ENCODE results near the gene TMEM181. TPM values are rescaled to one million over a fixed set of nuclear protein-coding genes. Genes with fewer than 3 reads are reported as not detected.
"Not testable (repeated sequence)": the region's sequence is repeated elsewhere in the genome, so short reads cannot be mapped to it uniquely, and the experiment has no call there.

The TMEM181 gene
- total and polyA plus RNA-seq, 8 donors, result 14.1 to 32.8 (median 23.1) TPM

- no peak for ATAC-seq
- DNase-seq, result no peak
- H3K4me3 ChIP-seq, result no peak overlapping the region
- WGBS, 2 donors, result 91 to 92% methylated on average over 15 of the region's 15 CpGs
- no peaks in the 10 kb centered on the region for H3K4me1 ChIP-seq
- no peaks in the 10 kb centered on the region for H3K9me3 ChIP-seq
- FAIRE-seq, result no peak
- no peaks in the 10 kb centered on the region for H3K36me3 ChIP-seq
- no peak overlapping the region for H3K27ac ChIP-seq
- no peak for TF ChIP-seq CTCF (IDR thresholded peaks at IDR 0.05)
- no peaks in the 10 kb centered on the region for H3K27me3 ChIP-seq
- intact Hi-C loops (cut with DNase I), result no loop called here
These were observed 35.6 kb upstream of the TMEM181 start for GRCh38 chr6:158524311-158524710.

GRCh38 chr6:158527858-158528257, 32.0 kb upstream of the TMEM181 start:
- FAIRE-seq; ATAC-seq; H3K27me3 ChIP-seq; intact Hi-C loops (cut with DNase I); H3K27ac ChIP-seq; H3K4me3 ChIP-seq; H3K4me1 ChIP-seq; H3K9me3 ChIP-seq; H3K36me3 ChIP-seq; DNase-seq: not testable (repeated sequence)
- WGBS, 2 donors, result 86 to 94% methylated on average over 1 of the region's 1 CpG

GRCh38 chr6:158528826-158529225, 31.1 kb upstream of the TMEM181 start:
- no peaks in the 10 kb centered on the region for H3K4me1 ChIP-seq
- DNase-seq (no peak), ATAC-seq (no peak), FAIRE-seq (no peak)
- WGBS, 2 donors, result 84% methylated on average over 6 of the region's 6 CpGs
- H3K9me3 ChIP-seq, result no peaks in the 10 kb centered on the region
- H3K27ac ChIP-seq, result no peak overlapping the region
- no peaks in the 10 kb centered on the region for H3K27me3 ChIP-seq
- no peak for TF ChIP-seq CTCF (IDR thresholded peaks at IDR 0.05)
- no peaks in the 10 kb centered on the region for H3K36me3 ChIP-seq
- no peak overlapping the region for H3K4me3 ChIP-seq
- intact Hi-C loops (cut with DNase I), result no loop called here

- Histone ChIP-seq H3K4me3 (no peak overlapping the region), H3K4me1 (no peaks in the 10 kb centered on the region), H3K27me3 (no peaks in the 10 kb centered on the region), H3K36me3 (no peaks in the 10 kb centered on the region), H3K9me3 (no peaks in the 10 kb centered on the region), H3K27ac (no peak overlapping the region)
- no peak for TF ChIP-seq CTCF (IDR thresholded peaks at IDR 0.05)
- intact Hi-C loops (cut with DNase I), result no loop called here
- FAIRE-seq (no peak), ATAC-seq (no peak), DNase-seq (no peak)
- WGBS, 2 donors, result 77 to 83% methylated on average over 8 of the region's 8 CpGs
These were observed 30.3 kb upstream of the TMEM181 start for GRCh38 chr6:158529629-158530028.

GRCh38 chr6:158531566-158531965, 28.3 kb upstream of the TMEM181 start:
- ATAC-seq, result no peak
- H3K36me3 ChIP-seq, result no peaks in the 10 kb centered on the region

More at GRCh38 chr6:158531566-158531965, 28.3 kb upstream of the TMEM181 start:
- FAIRE-seq (no peak), DNase-seq (no peak)
- 77 to 93% methylated on average over 4 of the region's 4 CpGs for WGBS, 2 donors
- no peak for TF ChIP-seq CTCF (IDR thresholded peaks at IDR 0.05)
- no peak overlapping the region for H3K4me3 ChIP-seq
- H3K27me3 ChIP-seq, result no peaks in the 10 kb centered on the region
- peaks cover 0 to 4% (median 0%) of the 10 kb centered on the region in 3 donors for H3K4me1 ChIP-seq
- H3K27ac ChIP-seq, result no peak overlapping the region
- intact Hi-C loops (cut with DNase I), result no loop called here
- no peaks in the 10 kb centered on the region for H3K9me3 ChIP-seq
